HG03280 (cell line): ENCODE data around the gene HGFAC.

Experiments
- ATAC-seq: cut with Tn5 transposase; IDR thresholded peaks from one replicate; pipeline ENCODE4 v1.9.1; 2021; ENCODE audit warnings: mild to moderate bottlenecking, moderate library complexity; ENCODE audit not compliant: unreplicated experiment

Gene HGFAC

GRCh38 chr4:3423406-3423805, 18.4 kb upstream of the HGFAC start:
- ATAC-seq, result no peak

DNA sequence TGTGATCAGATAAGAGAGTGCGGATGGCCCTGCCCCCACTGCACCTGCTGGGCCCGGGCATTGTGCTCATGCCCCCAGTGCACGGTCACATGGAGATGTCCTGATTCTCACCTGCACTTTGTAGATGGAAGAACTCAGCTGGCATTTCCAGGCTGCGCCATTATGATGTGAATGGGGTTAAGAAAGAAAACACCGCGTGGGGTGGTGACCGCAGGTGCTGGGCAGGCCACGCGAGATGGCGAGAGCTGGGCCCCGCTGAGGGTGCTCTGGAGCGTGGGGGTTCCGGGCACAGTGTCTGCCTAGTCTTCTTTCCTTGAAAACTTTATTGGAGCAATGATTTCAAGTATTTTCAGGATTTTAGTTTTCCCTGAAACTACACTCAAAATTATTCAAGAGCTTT, 17.8 kb upstream of the HGFAC start:
- ATAC-seq, result no peak

DNA sequence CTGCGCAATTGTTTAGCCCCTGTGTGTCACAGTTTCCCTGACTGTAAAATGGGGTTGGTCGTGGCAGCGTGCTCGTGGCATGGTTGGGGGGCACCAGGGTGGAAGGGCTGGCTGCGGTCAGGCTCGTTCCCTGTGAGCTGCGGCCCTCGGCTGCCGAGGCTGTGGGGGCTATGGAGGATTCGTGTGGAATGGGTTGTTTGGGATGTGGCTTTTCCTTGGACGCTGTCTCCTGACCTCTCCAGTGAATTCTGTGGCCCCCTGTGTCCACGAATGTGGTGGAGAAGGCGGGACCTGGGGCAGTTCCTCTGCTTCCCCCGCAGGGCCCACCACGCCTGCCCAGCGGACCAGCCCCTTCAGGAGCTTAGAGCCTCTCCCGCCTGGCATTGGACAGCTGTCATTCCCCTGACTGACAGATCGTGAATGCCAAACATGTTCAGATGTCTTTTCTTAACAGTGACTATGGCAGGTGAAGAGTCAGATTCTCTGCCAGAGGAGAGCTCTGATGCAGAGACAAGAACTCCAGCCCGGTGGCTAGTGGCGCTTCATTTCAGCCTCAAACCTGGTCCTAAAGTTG, 17.2 kb upstream of the HGFAC start:
- no peak for ATAC-seq

DNA sequence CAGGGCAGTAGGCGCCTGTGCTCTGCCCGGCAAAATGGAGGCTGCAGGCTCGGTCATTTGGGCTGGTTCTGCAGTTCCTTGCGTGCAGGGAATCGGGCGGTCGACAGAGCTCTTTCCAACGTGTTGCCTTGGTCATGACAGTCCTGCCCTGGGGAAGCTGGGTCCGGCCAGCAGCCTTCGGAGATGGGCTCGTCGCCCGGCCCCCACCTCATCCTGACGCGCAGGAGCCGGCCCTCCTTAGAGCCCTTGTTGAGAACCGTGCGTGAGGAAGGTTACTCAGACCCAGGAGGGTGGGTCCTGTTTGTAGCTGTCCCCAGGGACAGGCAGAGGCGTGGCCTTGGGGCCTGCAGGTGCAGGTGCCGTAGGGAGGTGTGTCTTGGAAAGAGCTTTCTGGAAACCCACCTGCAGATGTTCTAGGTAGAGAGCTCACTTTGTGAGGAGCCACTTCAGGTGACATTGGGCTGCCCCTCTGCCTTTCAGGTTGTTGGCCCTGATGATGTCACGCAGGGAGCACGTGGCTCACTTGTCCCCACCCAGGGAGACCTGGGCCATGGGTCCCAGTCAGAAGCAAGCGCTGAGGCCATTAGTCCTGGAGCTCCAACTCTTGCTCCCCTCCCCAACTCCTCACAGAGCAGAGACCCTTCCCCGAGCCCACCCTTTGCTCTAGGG, 15.2 kb upstream of the HGFAC start:
- ATAC-seq, result no peak

DNA sequence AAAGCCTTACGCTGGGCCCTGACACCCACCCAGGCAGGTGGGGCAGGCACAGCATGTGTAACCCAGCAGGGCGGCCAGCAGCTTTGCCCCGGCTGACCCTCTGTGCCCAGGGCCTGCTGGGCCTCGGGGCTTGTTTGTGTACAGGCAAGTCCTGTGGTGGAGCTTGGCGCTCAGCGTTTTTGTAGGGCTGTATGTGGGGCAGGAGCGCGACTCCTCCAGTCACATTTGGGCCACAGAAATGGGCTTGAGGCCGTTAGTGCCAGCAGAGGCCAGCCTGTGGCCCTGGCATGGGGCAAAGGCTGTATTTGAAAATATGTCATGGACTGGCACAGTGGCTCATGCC, 14.7 kb upstream of the HGFAC start:
- ATAC-seq, result no peak

GRCh38 chr4:3427706-3428446, 13.9 kb upstream of the HGFAC start:
- no peak for ATAC-seq

GRCh38 chr4:3429651-3430050, 12.1 kb upstream of the HGFAC start:
- no peak for ATAC-seq

GRCh38 chr4:3430524-3430923, 11.2 kb upstream of the HGFAC start:
- ATAC-seq, result no peak

GRCh38 chr4:3431446-3431993, 10.2 kb upstream of the HGFAC start:
- ATAC-seq, result no peak

DNA sequence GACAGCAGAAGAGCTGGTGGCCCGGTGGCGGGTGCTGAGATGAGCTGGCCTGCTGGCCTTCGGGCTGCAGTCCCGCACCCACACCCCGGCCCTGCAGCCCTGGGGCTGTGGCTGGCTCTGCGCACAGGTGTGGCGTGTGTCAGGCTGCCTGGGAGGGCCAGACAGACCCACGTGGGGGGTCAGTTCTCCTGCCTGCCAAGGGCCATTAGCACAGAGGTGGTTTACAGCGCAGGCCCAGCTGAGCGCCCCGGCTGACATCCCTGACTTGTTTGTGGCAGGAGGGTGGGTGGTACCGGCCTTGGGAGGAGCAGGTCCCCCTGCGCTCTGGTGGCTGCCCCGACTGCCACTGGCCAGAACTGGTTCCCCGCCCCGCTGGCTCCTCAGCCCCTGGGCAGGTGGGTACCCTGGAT, 9.4 kb upstream of the HGFAC start:
- ATAC-seq, result no peak

DNA sequence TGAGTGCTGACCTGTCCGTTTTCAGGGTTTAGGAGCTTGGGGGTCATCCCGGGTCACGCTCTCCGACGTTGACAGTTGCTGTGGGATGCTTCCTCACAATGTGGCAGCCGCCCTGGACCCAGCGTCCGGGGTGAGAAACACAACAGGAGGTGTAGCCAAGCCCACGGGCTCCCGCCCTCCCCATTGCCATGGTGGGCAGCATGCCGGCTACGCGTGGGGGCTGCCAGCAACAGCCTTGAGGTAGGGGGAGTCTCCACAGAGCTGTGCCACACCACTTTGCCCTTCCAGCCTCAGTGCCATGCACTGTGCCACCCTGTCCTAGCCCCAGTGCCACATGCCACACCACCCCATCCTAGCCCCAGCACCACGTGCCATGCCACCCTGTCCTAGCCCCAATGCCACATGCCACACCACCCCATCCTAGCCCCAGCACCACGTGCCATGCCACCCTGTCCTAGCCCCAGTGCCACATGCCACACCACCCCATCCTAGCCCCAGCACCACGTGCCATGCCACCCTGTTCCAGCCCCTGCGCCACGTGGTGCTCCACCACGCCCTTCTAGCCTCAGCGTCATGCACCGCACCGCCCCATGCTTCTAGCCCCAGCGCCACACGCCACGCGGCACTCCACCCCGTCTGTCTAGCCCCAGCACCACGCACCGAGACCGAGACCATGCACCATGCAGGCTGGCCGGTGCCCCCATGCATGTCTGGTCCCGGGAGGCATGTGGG, 8.5 kb upstream of the HGFAC start:
- no peak for ATAC-seq

- ATAC-seq, result no peak
These were observed 6.7 kb upstream of the HGFAC start for GRCh38 chr4:3434881-3435685.

- ATAC-seq, result no peak
These were observed 6.1 kb upstream of the HGFAC start for GRCh38 chr4:3435686-3435956.

- ATAC-seq, result no peak
These were observed 5.5 kb upstream of the HGFAC start for GRCh38 chr4:3436048-3436797.

DNA sequence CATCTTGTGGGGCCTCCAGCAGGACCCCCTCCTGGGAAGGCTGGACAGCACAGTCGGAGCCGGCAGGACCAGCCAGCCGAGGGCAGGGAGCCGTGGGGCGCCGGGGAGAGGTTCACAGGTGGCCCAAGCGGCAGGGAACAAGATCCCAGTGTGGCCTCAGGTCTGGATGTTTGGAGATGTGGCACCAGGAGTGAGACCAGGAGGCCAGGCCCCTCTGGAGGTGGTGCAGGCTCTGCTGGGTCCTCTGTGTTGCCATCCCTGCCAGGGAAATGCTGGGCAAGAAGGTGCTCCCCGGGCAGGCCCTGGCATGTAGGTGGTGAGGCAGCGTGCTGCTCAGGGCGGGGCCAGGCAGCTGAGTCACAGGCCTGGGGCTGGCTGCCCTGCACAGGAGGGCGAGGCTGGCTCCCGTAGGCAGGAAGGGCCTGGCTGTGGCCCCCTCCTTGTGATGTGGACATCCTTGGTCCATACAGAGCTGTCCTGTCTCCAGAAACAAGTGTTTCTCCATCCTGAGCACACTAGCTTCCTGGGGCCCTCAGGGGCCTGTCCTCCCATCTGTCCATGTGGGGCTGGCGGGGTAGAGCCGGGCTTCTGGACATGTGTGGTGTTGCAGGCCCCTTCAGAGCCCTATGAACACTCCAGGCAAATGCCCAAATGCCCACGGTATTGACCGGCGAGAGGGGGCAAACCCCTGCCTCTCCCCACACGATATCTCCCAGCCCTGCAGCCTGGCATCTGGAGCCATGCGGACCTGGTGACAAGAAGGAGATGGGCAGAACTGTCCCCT, 4.8 kb upstream of the HGFAC start:
- ATAC-seq, result no peak

- ATAC-seq, result no peak
These were observed 4.2 kb upstream of the HGFAC start for GRCh38 chr4:3437582-3437936.

GRCh38 chr4:3437998-3438846, 3.5 kb upstream of the HGFAC start:
- no peak for ATAC-seq

DNA sequence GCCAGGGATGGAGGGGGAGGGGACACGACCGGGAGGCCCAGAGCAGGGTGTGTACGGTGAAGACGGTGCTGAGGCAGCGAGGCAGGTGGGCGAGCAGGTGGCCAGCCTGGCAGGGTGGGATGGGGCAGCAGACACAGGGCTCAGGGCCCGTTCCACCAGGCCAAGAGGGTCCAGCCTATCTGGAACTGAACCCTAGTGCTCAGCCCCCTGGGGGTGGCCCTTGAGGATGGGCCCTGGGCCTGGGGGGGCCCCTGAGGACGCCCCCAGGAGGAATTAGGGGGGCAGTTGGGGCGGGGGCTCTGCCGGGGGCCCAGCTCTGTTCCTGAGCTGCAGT, 3.0 kb upstream of the HGFAC start:
- no peak for ATAC-seq

DNA sequence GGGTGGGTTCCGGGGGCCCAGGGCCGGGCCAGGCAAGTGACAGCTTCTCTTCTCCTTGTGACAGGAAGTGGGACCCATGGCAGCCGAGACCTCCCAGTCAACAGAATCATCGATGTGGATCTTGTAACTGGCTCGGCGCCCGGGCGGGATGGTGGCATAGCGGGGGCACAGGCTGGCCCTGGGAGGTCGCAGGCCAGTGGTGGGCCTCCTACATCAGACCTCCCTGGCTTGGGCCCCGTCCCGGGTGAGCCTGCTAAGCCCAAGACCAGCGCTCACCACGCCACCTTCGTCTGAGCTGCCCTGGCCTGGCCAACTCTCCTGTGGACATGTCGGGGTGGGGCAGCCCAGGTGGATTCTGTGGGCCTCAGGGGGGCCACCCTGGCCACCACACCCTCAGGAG, 2.4 kb upstream of the HGFAC start:
- no peak for ATAC-seq
